H1 (cell line): Measurements from ENCODE around the gene CD28. TPM values are rescaled to one million over a fixed set of nuclear protein-coding genes. Genes with fewer than 3 reads are reported as not detected.

ENCODE experiments used
- CTCF ChIA-PET: fragments of 300-600 bp; sonication (Branson Sonifier 250); formaldehyde crosslinking; loops from one replicate; lab custom pipeline; 2021; ENCODE audit not compliant: partially characterized antibody; lab: Charles Lee
- POLR2A ChIA-PET: fragments of 300-600 bp; sonication (Branson Sonifier 250); formaldehyde crosslinking; loops from one replicate; lab custom pipeline; 2021; ENCODE audit warnings: inconsistent platforms; ENCODE audit not compliant: partially characterized antibody; lab: Charles Lee
- DNase-seq, 2 experiments: peaks; one replicate each; pipeline versions ENCODE4 v3.0.0 to v3.0.0-alpha.2; 2010 to 2022; ENCODE audit warnings: low spot score in 2 of 2, low read depth in 1 of 2, mixed read lengths in 1 of 2
- FAIRE-seq: peaks from 2 replicates; lab custom pipeline; 2011; peaks lifted over from hg19 to GRCh38; lab: Jason Lieb, UNC
- H2AFZ ChIP-seq: 2 replicates; pipeline ENCODE4 v1.8.1; 2012; ENCODE audit warnings: low read length, inconsistent platforms
- H2AK5ac ChIP-seq: 2 replicates; pipeline ENCODE4 v1.6.1; 2013; ENCODE audit warnings: low read depth, low read length
- H2BK120ac ChIP-seq: replicated peaks from 2 replicates; pipeline ENCODE3; 2013; ENCODE audit warnings: low read depth, low read length, inconsistent platforms
- H2BK12ac ChIP-seq: 2 replicates; pipeline ENCODE4 v1.6.1; 2013; ENCODE audit warnings: low read depth, low read length
- H2BK15ac ChIP-seq: 2 replicates; pipeline ENCODE4 v1.6.1; 2013; ENCODE audit warnings: low read length
- H2BK20ac ChIP-seq: 2 replicates; pipeline ENCODE4 v1.6.1; 2013; ENCODE audit warnings: low read length
- H2BK5ac ChIP-seq: 2 replicates; pipeline ENCODE4 v1.6.1; 2013; ENCODE audit warnings: low read depth, low read length
- H3K14ac ChIP-seq: 2 replicates; pipeline ENCODE4 v1.6.1; 2013; ENCODE audit warnings: inconsistent platforms; ENCODE audit not compliant: insufficient read length
- H3K18ac ChIP-seq: 2 replicates; pipeline ENCODE4 v1.6.1; 2013; ENCODE audit warnings: low read length; ENCODE audit errors: extremely low read depth
- H3K23ac ChIP-seq: 2 replicates; pipeline ENCODE4 v1.6.1; 2013; ENCODE audit warnings: inconsistent platforms; ENCODE audit not compliant: insufficient read length
- H3K23me2 ChIP-seq: 2 replicates; pipeline ENCODE4 v1.6.1; 2013; ENCODE audit warnings: low read depth, low read length
- H3K27ac ChIP-seq: 2 replicates; pipeline ENCODE4 v1.6.1; 2011; ENCODE audit warnings: low read depth, low read length, inconsistent platforms
- H3K27me3 ChIP-seq, 4 experiments: replicated peaks in 1 of 4; 1 replicate in 1 of 4; 2 replicates in 3 of 4; pipeline versions ENCODE4 v1.6.1 to v1.8.1; 2011 to 2013; ENCODE audit warnings: low read length in 3 of 4, mild to moderate bottlenecking in 3 of 4, inconsistent platforms in 2 of 4, mixed read lengths in 2 of 4, moderate library complexity in 1 of 4; ENCODE audit not compliant: control insufficient read depth in 3 of 4, insufficient read depth in 3 of 4; ENCODE audit errors: extremely low read depth in 1 of 4
- H3K36me3 ChIP-seq, 4 experiments: 2 replicates each; pipeline versions ENCODE4 v1.6.1 to v1.8.1; 2011 to 2013; ENCODE audit warnings: mild to moderate bottlenecking in 4 of 4, low read length in 3 of 4, moderate library complexity in 2 of 4, control low read depth in 1 of 4, inconsistent platforms in 1 of 4; ENCODE audit not compliant: insufficient read depth in 4 of 4, control insufficient read depth in 2 of 4
- H3K4ac ChIP-seq: replicated peaks from 2 replicates; pipeline ENCODE3; 2013; ENCODE audit warnings: low read length, low read depth, mixed read lengths, inconsistent platforms; ENCODE audit not compliant: insufficient read length
- H3K4me1 ChIP-seq, 4 experiments: replicated peaks in 1 of 4; 1 replicate in 1 of 4; 2 replicates in 3 of 4; pipeline versions ENCODE4 v1.6.1 to v1.8.1; 2011 to 2013; ENCODE audit warnings: low read length in 3 of 4, inconsistent platforms in 2 of 4, mixed read lengths in 1 of 4; ENCODE audit not compliant: insufficient read depth in 4 of 4, control insufficient read depth in 3 of 4
- H3K4me2 ChIP-seq, 2 experiments: 2 replicates each; pipeline versions ENCODE4 v1.6.1 to v1.8.1; 2011 to 2013; ENCODE audit warnings: low read depth in 2 of 2, low read length in 2 of 2, control low read depth in 1 of 2, inconsistent platforms in 1 of 2, mild to moderate bottlenecking in 1 of 2; ENCODE audit not compliant: insufficient read depth in 1 of 2
- H3K4me3 ChIP-seq, 4 experiments: fragments of 200-600, 300-600 bp in 1 of 4; sonication (generic), shearing (Covaris generic), sonication (Bioruptor Twin) in 1 of 4; 2 replicates each; pipeline versions ENCODE4 v1.5.1 to v1.8.1; 2011 to 2016; ENCODE audit warnings: low read length in 4 of 4, low read depth in 3 of 4, control low read depth in 2 of 4, inconsistent platforms in 2 of 4, mild to moderate bottlenecking in 2 of 4, mixed read lengths in 1 of 4, moderate library complexity in 1 of 4; ENCODE audit not compliant: insufficient read depth in 2 of 4; ENCODE audit errors: extremely low read depth in 1 of 4
- H3K56ac ChIP-seq: replicated peaks from 2 replicates; pipeline ENCODE3; 2013; ENCODE audit warnings: low read depth, mild to moderate bottlenecking, mixed read lengths, low read length, inconsistent platforms; ENCODE audit not compliant: insufficient read length
- H3K79me1 ChIP-seq: 2 replicates; pipeline ENCODE4 v1.6.1; 2013; ENCODE audit warnings: low read depth, low read length, control low read depth
- H3K79me2 ChIP-seq, 2 experiments: 2 replicates each; pipeline versions ENCODE4 v1.6.1 to v1.8.1; 2012 to 2013; ENCODE audit warnings: low read length in 2 of 2, mild to moderate bottlenecking in 2 of 2, inconsistent platforms in 1 of 2; ENCODE audit not compliant: insufficient read depth in 2 of 2, control insufficient read depth in 1 of 2
- H3K9ac ChIP-seq, 4 experiments: replicated peaks in 1 of 4; 1 replicate in 1 of 4; 2 replicates in 3 of 4; pipeline versions ENCODE4 v1.6.1 to v1.8.1; 2011 to 2013; ENCODE audit warnings: low read depth in 3 of 4, low read length in 3 of 4, control low read depth in 2 of 4, mild to moderate bottlenecking in 2 of 4, moderate library complexity in 2 of 4, inconsistent platforms in 1 of 4; ENCODE audit errors: extremely low read depth in 1 of 4
- H3K9me3 ChIP-seq, 2 experiments: 2 replicates each; pipeline versions ENCODE4 v1.6.1 to v1.8.1; 2012 to 2013; ENCODE audit warnings: mild to moderate bottlenecking in 2 of 2, moderate library complexity in 2 of 2, control low read depth in 1 of 2, inconsistent platforms in 1 of 2, low read depth in 1 of 2, low read length in 1 of 2, mixed read lengths in 1 of 2; ENCODE audit not compliant: insufficient read depth in 2 of 2
- H4K20me1 ChIP-seq, 2 experiments: replicated peaks in 1 of 2; 2 replicates each; pipeline versions ENCODE3 to v1.8.1; 2011 to 2013; ENCODE audit warnings: inconsistent platforms in 2 of 2, low read length in 2 of 2, mild to moderate bottlenecking in 1 of 2; ENCODE audit not compliant: insufficient read depth in 2 of 2, control insufficient read depth in 1 of 2
- H4K5ac ChIP-seq: 2 replicates; pipeline ENCODE4 v1.6.1; 2013; ENCODE audit warnings: low read length, low read depth, mixed read lengths, inconsistent platforms; ENCODE audit not compliant: insufficient read length
- H4K8ac ChIP-seq: 2 replicates; pipeline ENCODE4 v1.8.0; 2013; ENCODE audit warnings: mild to moderate bottlenecking, moderate library complexity, low read length, inconsistent platforms; ENCODE audit not compliant: insufficient read depth; ENCODE audit errors: extremely low read depth
- H4K91ac ChIP-seq: replicated peaks from 2 replicates; pipeline ENCODE3; 2013; ENCODE audit warnings: low read length, mixed read lengths, inconsistent platforms; ENCODE audit not compliant: insufficient read length
- BCL11A ChIP-seq, 2 experiments: IDR thresholded peaks; one replicate each; pipeline ENCODE4 v1.6.1; 2011; ENCODE audit warnings: low read depth in 2 of 2, low read length in 2 of 2, mild to moderate bottlenecking in 2 of 2
- KDM4A ChIP-seq: IDR thresholded peaks from one replicate; pipeline ENCODE4 v1.7.1; 2012; ENCODE audit warnings: low read depth, mild to moderate bottlenecking, moderate library complexity, low read length, inconsistent platforms; ENCODE audit not compliant: severe bottlenecking
- KDM5A ChIP-seq: fragments of 200-600 bp; IDR thresholded peaks from 2 replicates; pipeline ENCODE4 v1.7.1; 2012; ENCODE audit warnings: mild to moderate bottlenecking, low read length, inconsistent platforms, mixed read lengths
- MAFK ChIP-seq: IDR thresholded peaks from 2 replicates; pipeline ENCODE4 v1.6.1; 2012; ENCODE audit warnings: low read depth, mild to moderate bottlenecking, improper control_type of control experiment, low read length
- RXRA ChIP-seq: IDR thresholded peaks from 2 replicates; pipeline ENCODE4 v1.6.1; 2011; ENCODE audit warnings: low read depth, mild to moderate bottlenecking, low read length, moderate library complexity; ENCODE audit not compliant: insufficient read depth
- SP1 ChIP-seq: IDR thresholded peaks from 2 replicates; pipeline ENCODE4 v1.6.1; 2011; ENCODE audit warnings: low read depth, low read length
- SP2 ChIP-seq: IDR thresholded peaks from 2 replicates; pipeline ENCODE4 v1.6.1; 2012; ENCODE audit warnings: mild to moderate bottlenecking, low read length, inconsistent platforms
- TAF7 ChIP-seq: optimal IDR thresholded peaks from 2 replicates; pipeline ENCODE3; 2011; ENCODE audit warnings: low read depth, mild to moderate bottlenecking, inconsistent platforms, low read length, moderate library complexity, borderline replicate concordance
- WGBS, 2 experiments: shearing (Covaris generic) in 1 of 2; methylation state at CpG; one replicate each; pipeline versions ENCODE4 v1.1.6 to v1.1.7; 2013 to 2015; ENCODE audit warnings: low lambda C conversion rate in 2 of 2, mixed read lengths in 2 of 2, inconsistent platforms in 1 of 2, low coverage in 1 of 2, missing lambda C conversion rate in 1 of 2; ENCODE audit not compliant: insufficient replicate concordance in 2 of 2, insufficient coverage in 1 of 2, insufficient read length in 1 of 2; ENCODE audit errors: extremely low coverage in 1 of 2, missing lambda C conversion rate in 1 of 2; 5-methylcytosine and 5-hydroxymethylcytosine counted together
- polyA plus RNA-seq, 7 experiments: library from polyadenylated mRNA; depleted of rRNA in 3 of 7; stranded (reverse) in 5 of 7; unstranded in 2 of 7; fragments of >200 nt in 5 of 7; fragments of 200-250 nt in 2 of 7; gene quantifications; 1 replicate in 5 of 7; 2 replicates in 1 of 7; 4 replicates in 1 of 7; pipeline versions ENCODE4 v1.2.1 to v1.2.3, GENCODE V29; 2011 to 2013; ENCODE audit warnings: missing spikeins in 2 of 7, mixed read lengths in 2 of 7
- total RNA-seq: library from RNA; stranded (reverse); fragmentation: NEBNext Ultra II Directional; extraction: Animal tissue kit (Norgen Biotek cat#: 25700); gene quantifications from 2 replicates; pipeline ENCODE4 v1.2.1, GENCODE V29; 2021
- TF ChIP-seq, protein P1 (sequence below), 3 experiments: IDR thresholded peaks; 1 replicate in 2 of 3; 2 replicates in 1 of 3; pipeline versions ENCODE4 v1.5.1 to v1.6.1; 2011; ENCODE audit warnings: low read length in 3 of 3, mild to moderate bottlenecking in 3 of 3, inconsistent platforms in 2 of 3, low read depth in 1 of 3, moderate library complexity in 1 of 3; ENCODE audit not compliant: insufficient read depth in 1 of 3; ENCODE audit errors: control extremely low read depth in 1 of 3

The CD28 gene
- total and polyA plus RNA-seq, 2 of the 8 experiments (the other 6 are each of a cell fraction or from before 2014, with no cell fraction given): not detected

DNA sequence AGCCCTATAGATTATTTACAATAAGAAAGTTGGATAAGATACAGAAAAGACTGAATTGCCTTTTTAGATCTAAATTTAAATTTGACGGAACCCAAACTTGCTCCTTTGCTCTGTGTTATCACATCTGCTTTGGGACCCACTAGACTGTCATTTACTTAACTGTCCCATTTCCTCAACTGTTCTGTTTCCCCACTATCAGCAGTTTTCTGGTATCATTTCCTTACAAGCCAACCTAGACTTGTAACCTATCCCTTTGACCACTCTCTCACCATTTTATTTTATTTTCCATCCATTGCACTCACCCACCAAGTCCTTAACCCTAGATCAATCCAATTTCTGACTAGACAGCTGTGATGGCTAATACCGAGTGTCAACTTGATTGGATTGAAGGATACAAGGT, 38.6 kb upstream of the CD28 start:
- no peaks in the 10 kb centered on the region for H4K20me1 ChIP-seq
- peaks cover 0 to 7% (median 1%) of the 10 kb centered on the region in 4 experiments; a peak in 2 of 7 replicates for H3K4me1 ChIP-seq
- no peaks in the 10 kb centered on the region for H3K9me3 ChIP-seq
- H3K9ac ChIP-seq: no peak overlapping the region
- no peak overlapping the region for H2BK12ac ChIP-seq
- H2BK5ac ChIP-seq: no peak overlapping the region
- no peaks in the 10 kb centered on the region for H3K36me3 ChIP-seq
- H3K27ac ChIP-seq: no peak overlapping the region
- H2BK120ac ChIP-seq: no peak overlapping the region
- no peaks in the 10 kb centered on the region for H3K27me3 ChIP-seq
- CTCF ChIA-PET: no interaction called here
- no peaks in the 10 kb centered on the region for H3K79me2 ChIP-seq
- no peak overlapping the region for H3K4me2 ChIP-seq
- no peak overlapping the region for H3K14ac ChIP-seq
- H3K23me2 ChIP-seq: no peaks in the 10 kb centered on the region
- POLR2A ChIA-PET: no interaction called here
- no peak overlapping the region for H3K18ac ChIP-seq
- no peak overlapping the region for H4K5ac ChIP-seq
- H2AFZ ChIP-seq: no peak overlapping the region
- H3K79me1 ChIP-seq: no peaks in the 10 kb centered on the region
- no peak overlapping the region for H3K23ac ChIP-seq
- no peak overlapping the region for H2BK15ac ChIP-seq
- DNase-seq (no peak), FAIRE-seq (no peak)
- TF ChIP-seq MAFK: no peak
- no peak for TF ChIP-seq SP2
- no peak for TF ChIP-seq KDM5A
- TF ChIP-seq, protein P1, sequence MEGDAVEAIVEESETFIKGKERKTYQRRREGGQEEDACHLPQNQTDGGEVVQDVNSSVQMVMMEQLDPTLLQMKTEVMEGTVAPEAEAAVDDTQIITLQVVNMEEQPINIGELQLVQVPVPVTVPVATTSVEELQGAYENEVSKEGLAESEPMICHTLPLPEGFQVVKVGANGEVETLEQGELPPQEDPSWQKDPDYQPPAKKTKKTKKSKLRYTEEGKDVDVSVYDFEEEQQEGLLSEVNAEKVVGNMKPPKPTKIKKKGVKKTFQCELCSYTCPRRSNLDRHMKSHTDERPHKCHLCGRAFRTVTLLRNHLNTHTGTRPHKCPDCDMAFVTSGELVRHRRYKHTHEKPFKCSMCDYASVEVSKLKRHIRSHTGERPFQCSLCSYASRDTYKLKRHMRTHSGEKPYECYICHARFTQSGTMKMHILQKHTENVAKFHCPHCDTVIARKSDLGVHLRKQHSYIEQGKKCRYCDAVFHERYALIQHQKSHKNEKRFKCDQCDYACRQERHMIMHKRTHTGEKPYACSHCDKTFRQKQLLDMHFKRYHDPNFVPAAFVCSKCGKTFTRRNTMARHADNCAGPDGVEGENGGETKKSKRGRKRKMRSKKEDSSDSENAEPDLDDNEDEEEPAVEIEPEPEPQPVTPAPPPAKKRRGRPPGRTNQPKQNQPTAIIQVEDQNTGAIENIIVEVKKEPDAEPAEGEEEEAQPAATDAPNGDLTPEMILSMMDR (IDR thresholded peaks at IDR 0.05; ENCODE audit: control extremely low read depth in 1 of 3, insufficient read depth in 1 of 3, low read depth in 1 of 3, low read length in 3 of 3): no peak
- TF ChIP-seq KDM4A: no peak
- no peak for TF ChIP-seq TAF7
- TF ChIP-seq RXRA: no peak
- TF ChIP-seq BCL11A (IDR thresholded peaks at IDR 0.05; ENCODE audit: low read depth in 2 of 2, low read length in 2 of 2): no peak
- TF ChIP-seq SP1: no peak
- H2BK20ac ChIP-seq: no peak overlapping the region
- no peak overlapping the region for H2AK5ac ChIP-seq
- no peak overlapping the region for H3K4me3 ChIP-seq
- no peak overlapping the region for H4K8ac ChIP-seq
- WGBS, 2 experiments: 84% methylated on average over 2 of the region's 2 CpGs; no CpG with 5 or more reads in 1 of the 2 experiments
- H3K4ac ChIP-seq: no peak overlapping the region
- H4K91ac ChIP-seq: no peak overlapping the region
- no peak overlapping the region for H3K56ac ChIP-seq
